HG03342 (cell line): ENCODE data around the gene CAB39L.
"Not testable (repeated sequence)": the region's sequence is repeated elsewhere in the genome, so short reads cannot be mapped to it uniquely, and the experiment has no call there.

ENCODE experiments used
- ATAC-seq: cut with Tn5 transposase; IDR thresholded peaks from one replicate; pipeline ENCODE4 v1.9.1; 2021; ENCODE audit warnings: mild to moderate bottlenecking, moderate library complexity; ENCODE audit not compliant: unreplicated experiment

Gene CAB39L

GRCh38 chr13:49348751-49349150, 95.1 kb downstream of the CAB39L start:
- ATAC-seq: no peak

DNA sequence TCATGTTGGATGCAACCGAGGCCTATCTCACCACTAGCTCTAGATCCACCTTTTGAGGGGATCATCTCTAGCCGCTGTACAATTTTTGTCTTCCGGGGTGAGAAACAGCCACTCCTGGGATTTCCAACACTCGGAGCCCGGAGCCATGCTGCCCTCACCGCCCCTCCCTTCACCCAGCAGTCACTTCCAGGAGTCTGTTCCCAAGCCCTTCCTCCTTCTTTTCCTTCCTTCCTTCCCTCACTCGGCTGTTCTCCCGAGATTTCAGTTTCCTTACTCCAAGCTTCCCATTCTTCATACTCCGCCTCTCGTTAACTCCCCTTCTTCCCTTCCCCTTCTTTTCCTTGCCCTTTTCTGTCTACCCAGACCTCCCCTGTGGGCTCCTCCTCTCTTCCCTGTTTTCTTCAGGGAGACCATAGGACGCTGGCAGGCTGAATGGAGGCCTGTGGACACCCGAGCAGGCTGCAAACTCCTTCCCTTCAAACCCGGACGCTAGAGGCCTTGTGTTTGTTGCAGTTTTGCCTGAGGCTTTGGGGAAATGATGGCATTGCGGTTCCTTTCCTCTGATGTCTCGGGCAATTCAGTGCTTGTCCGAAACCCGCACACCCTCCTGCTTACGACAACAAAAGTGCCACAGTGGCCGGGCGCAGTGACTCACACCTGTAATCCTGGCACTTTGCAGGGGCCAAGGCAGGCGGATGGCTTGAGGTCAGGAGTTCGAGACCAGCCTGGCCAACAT, 96.0 kb downstream of the CAB39L start:
- no peak for ATAC-seq

DNA sequence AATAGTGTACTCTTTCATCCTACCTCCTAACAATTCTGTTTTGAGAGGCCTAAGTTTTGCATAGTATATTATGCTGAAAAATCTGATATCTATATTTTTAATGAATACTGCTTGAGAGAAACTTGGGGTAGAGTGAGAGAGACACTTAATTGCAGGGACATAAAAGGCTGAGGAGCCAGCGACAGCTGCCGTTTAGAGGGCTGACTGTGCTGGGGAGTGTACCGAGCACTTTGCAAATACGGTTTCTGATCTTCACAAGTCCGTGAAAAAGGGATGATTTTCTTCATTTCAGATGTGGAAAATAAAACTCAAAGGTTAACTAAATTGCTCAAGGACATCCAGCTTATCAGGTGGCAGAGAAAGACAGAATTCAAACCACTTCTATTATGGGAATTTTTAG, 97.4 kb downstream of the CAB39L start:
- no peak for ATAC-seq

DNA sequence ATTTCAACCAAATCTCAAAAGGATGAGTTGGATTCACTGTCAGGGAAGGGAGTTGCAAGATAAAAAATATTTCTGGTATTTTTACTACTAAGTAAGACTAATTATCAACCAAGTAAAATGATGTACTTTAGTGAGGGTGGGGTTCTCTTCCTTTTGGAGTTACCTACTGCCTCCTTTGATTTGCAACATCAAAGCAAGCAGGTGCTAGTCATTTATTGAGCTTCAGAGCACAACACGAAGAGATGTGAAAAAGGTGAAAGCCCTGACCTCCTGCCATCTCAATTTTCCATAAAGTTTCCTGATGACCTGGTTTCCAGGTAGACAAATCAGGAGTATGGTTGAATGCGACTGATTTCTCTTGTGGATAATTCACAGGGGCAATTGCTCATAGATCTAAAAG, 100.1 kb downstream of the CAB39L start:
- ATAC-seq: no peak

DNA sequence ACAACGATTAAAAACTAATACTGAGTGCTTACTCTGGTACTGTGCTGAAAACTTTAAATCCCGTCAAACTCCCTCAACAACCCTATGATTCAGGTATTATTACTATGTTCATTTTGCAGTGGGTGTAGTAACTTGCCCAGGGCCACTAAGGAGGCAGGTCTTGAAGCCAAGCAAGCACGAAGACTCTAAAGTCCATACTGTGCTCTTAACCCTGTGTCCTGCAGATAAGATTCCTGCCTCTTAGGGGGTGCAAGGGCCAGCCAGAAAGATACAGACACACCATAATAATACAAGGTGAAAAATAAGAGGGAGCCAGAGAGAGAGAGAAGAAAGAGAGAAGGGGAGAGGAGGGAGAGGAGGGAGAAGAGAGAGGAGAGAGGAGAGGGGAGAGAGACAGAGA, 100.6 kb downstream of the CAB39L start:
- ATAC-seq: no peak

- no peak for ATAC-seq
Observed at GRCh38 chr13:49342454-49342853, 101.4 kb downstream of the CAB39L start.

- no peak for ATAC-seq
Observed at GRCh38 chr13:49341941-49342340, 101.9 kb downstream of the CAB39L start.

DNA sequence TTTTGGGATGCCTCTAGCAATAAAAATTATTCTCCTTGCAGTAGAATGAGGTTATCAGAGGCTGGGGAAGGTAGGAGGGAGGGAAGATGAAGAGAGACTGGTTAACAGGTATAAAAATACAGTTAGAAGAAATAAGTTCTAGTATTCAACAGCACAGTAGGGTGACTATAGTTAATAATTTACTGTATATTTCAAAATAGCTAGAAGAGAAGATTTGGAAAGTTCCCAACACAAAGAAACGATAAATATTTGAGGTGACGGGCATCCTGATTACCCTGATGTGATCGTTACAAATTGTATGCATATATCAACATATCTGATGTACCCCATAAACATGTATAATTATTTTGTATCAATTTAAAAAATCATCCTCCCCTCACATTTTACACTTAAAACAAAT, 102.3 kb downstream of the CAB39L start:
- no peak for ATAC-seq

DNA sequence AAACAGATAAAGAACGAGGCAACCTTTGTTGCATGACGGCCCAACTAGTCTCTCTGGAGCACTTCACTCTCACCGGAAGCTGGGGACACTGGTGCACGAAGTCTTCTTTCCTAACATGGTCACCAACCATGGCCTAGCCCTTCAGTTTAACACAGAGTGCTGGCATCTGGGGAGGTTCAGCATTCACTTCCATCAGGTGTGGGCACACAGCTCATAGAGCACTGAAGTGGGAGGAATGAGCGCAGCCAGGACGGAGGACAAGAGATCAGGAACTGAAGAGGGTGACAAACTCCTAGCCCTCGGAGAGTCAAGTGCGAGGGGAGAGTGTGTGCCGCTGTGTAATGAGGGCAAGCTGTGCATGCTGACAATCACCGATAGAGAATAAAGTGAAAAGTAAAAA, 103.7 kb downstream of the CAB39L start:
- no peak for ATAC-seq

DNA sequence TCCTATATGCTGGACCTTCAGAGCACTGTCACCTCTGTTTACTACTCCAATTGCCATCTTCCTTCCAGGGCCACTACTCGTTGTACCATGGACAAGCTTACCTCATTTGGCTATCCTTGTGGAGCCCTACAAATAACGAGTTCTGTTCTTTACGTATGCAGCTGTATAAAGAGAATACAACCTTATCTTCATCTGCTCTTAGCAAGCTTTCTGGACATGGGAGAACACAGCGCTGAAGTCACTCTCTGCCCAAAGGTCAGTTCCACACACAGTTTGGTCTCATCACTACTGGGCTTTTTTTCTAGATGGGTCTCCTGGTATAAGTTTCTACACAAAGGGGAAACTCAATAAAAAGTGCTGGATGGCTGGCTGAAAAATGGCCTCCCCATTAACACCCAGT, 107.2 kb downstream of the CAB39L start:
- no peak for ATAC-seq

- no peak for ATAC-seq
Observed at GRCh38 chr13:49330546-49330864, 113.4 kb downstream of the CAB39L start.

GRCh38 chr13:49329831-49330545, 113.9 kb downstream of the CAB39L start:
- no peak for ATAC-seq

GRCh38 chr13:49327145-49327544, 116.7 kb downstream of the CAB39L start:
- ATAC-seq: not testable (repeated sequence)

GRCh38 chr13:49326222-49326917, 117.5 kb downstream of the CAB39L start:
- ATAC-seq: no peak

DNA sequence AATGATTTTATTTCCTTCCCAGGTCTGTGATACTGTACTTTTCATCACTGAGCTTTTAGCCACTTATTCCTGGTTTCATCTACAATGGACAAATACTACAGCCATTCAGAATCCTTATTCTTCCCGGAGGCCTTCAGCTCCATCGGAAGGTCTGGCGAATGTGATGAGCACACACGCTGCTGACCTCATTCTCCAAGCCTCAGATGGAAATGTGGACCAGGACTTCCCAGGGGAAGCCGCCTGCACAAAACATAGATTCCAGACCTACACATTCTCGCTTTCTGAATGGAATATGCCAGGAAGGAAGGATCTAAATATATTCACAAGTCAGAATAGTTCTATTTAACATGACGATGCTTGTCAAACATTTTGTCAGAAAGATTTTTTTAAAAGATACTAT, 120.5 kb downstream of the CAB39L start:
- ATAC-seq: no peak

GRCh38 chr13:49322702-49323101, 121.2 kb downstream of the CAB39L start:
- no peak for ATAC-seq

GRCh38 chr13:49320975-49321374, 122.9 kb downstream of the CAB39L start:
- no peak for ATAC-seq

GRCh38 chr13:49319951-49320350, 123.9 kb downstream of the CAB39L start:
- no peak for ATAC-seq

GRCh38 chr13:49319551-49319950, 124.3 kb downstream of the CAB39L start:
- ATAC-seq: no peak

GRCh38 chr13:49315756-49316482, 127.9 kb downstream of the CAB39L start:
- ATAC-seq: no peak

DNA sequence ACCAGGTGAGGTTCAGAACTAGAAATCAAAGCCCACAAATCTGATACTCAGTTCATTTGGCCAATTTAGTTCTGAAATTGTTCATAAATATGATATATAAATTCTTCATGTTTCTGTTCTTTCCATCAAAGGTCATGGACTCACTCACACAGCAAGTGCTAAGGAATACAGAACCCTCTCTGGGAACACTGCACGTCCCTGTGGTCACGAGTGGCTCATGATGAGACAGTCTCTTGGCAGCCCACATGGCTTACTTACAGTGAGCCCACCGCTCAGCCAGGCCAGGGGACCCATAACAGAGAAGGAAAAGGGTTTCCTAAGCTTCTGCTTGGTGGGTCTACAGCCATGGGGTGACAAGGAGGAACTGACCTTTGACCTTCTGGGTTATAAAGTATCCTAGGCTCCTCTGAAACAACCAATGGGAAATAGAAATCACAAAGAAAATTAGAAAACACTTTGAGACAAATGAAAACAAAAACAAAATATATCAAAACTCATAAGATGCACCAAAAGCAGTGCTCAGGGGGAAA, 128.8 kb downstream of the CAB39L start:
- no peak for ATAC-seq
